IMR-90 (cell line): ENCODE results near the gene ROBO1. TPM values are rescaled to one million over a fixed set of nuclear protein-coding genes. Genes with fewer than 3 reads are reported as not detected.

ENCODE experiments used
- ATAC-seq: fragments of 200-7000 bp; cut with Tn5 transposase; 2 replicates; pipeline ENCODE4 v1.9.1; 2020; ENCODE audit warnings: low read depth, mild to moderate bottlenecking, moderate library complexity
- BruUV-seq: library from RNA; stranded (reverse); fragments of 400-500 nt; replicated peaks from 2 replicates; lab custom pipeline; 2021; lab: Mats Ljungman, UMichigan
- CTCF ChIA-PET: fragments of 300-600 bp; formaldehyde crosslinking; extraction: SDS; loops from one replicate; lab custom pipeline; 2021; ENCODE audit warnings: antibody characterized with exemption; lab: Yijun Ruan, JAX
- POLR2A ChIA-PET: fragments of 300-600 bp; sonication (Branson Sonifier 250); formaldehyde crosslinking; loops from one replicate; lab custom pipeline; 2022; ENCODE audit warnings: antibody characterized with exemption; ENCODE audit not compliant: unreplicated experiment; lab: Charles Lee
- DNase-seq: peaks from one replicate; pipeline ENCODE4 v3.0.0; 2013
- H2AFZ ChIP-seq: replicated peaks from 2 replicates; pipeline ENCODE3; 2013; ENCODE audit warnings: low read length, mild to moderate bottlenecking; ENCODE audit not compliant: poor library complexity
- H2AK5ac ChIP-seq: 2 replicates; pipeline ENCODE4 v1.6.1; 2013; ENCODE audit warnings: low read depth, low read length, inconsistent platforms
- H2AK9ac ChIP-seq: replicated peaks from 2 replicates; pipeline ENCODE3; 2013; ENCODE audit warnings: mild to moderate bottlenecking, low read depth, low read length, moderate library complexity; ENCODE audit not compliant: poor library complexity
- H2BK120ac ChIP-seq: 2 replicates; pipeline ENCODE4 v1.6.1; 2013; ENCODE audit warnings: low read depth, low read length, inconsistent platforms
- H2BK15ac ChIP-seq: 3 replicates; pipeline ENCODE4 v1.6.1; 2013; ENCODE audit warnings: low read depth, low read length, inconsistent platforms
- H2BK20ac ChIP-seq: 2 replicates; pipeline ENCODE4 v1.6.1; 2013; ENCODE audit warnings: low read depth, mild to moderate bottlenecking, inconsistent platforms, low read length, moderate library complexity
- H2BK5ac ChIP-seq: 2 replicates; pipeline ENCODE4 v1.6.1; 2013; ENCODE audit warnings: mild to moderate bottlenecking, low read depth, low read length, inconsistent platforms; ENCODE audit not compliant: poor library complexity, severe bottlenecking
- H3K14ac ChIP-seq: replicated peaks from 2 replicates; pipeline ENCODE4 v1.6.1; 2013; ENCODE audit warnings: low read depth, low read length, inconsistent platforms
- H3K18ac ChIP-seq: 2 replicates; pipeline ENCODE4 v1.6.1; 2013; ENCODE audit warnings: low read depth, low read length, control low read depth
- H3K23ac ChIP-seq: 2 replicates; pipeline ENCODE4 v1.6.1; 2013; ENCODE audit warnings: low read depth, low read length, inconsistent platforms
- H3K27ac ChIP-seq: 2 replicates; pipeline ENCODE4 v1.5.1; 2013; ENCODE audit warnings: mild to moderate bottlenecking, control low read depth, low read length; ENCODE audit not compliant: insufficient read depth
- H3K27me3 ChIP-seq: 2 replicates; pipeline ENCODE4 v1.6.1; 2013; ENCODE audit warnings: low read length; ENCODE audit not compliant: control insufficient read depth, insufficient read depth
- H3K36me3 ChIP-seq: 2 replicates; pipeline ENCODE4 v1.6.1; 2013; ENCODE audit warnings: low read length, mixed read lengths; ENCODE audit not compliant: control insufficient read depth, insufficient read depth
- H3K4ac ChIP-seq: 2 replicates; pipeline ENCODE4 v1.6.1; 2013; ENCODE audit warnings: low read depth, low read length, inconsistent platforms
- H3K4me1 ChIP-seq: 2 replicates; pipeline ENCODE4 v1.6.1; 2013; ENCODE audit warnings: low read length, mixed read lengths; ENCODE audit not compliant: control insufficient read depth, insufficient read depth
- H3K4me2 ChIP-seq: 2 replicates; pipeline ENCODE4 v1.6.1; 2013; ENCODE audit warnings: low read depth, mild to moderate bottlenecking, control low read depth, low read length, moderate library complexity
- H3K4me3 ChIP-seq: 2 replicates; pipeline ENCODE4 v1.5.1; 2013; ENCODE audit warnings: low read depth, mild to moderate bottlenecking, control low read depth, low read length, moderate library complexity; ENCODE audit not compliant: insufficient read depth
- H3K56ac ChIP-seq: 2 replicates; pipeline ENCODE4 v1.6.1; 2013; ENCODE audit warnings: low read length, inconsistent platforms; ENCODE audit not compliant: insufficient read depth; ENCODE audit errors: extremely low read depth
- H3K79me1 ChIP-seq, 2 experiments: 2 replicates each; pipeline ENCODE4 v1.6.1; 2013; ENCODE audit warnings: low read length in 2 of 2, inconsistent platforms in 1 of 2, low read depth in 1 of 2
- H3K9ac ChIP-seq: 2 replicates; pipeline ENCODE4 v1.6.1; 2013; ENCODE audit warnings: low read depth, low read length, control low read depth
- H3K9me1 ChIP-seq: 2 replicates; pipeline ENCODE4 v1.6.1; 2013; ENCODE audit warnings: low read length, inconsistent platforms; ENCODE audit not compliant: insufficient read depth
- H3K9me3 ChIP-seq: 2 replicates; pipeline ENCODE4 v1.6.1; 2013; ENCODE audit warnings: low read length; ENCODE audit not compliant: control insufficient read depth, insufficient read depth
- H4K20me1 ChIP-seq: 2 replicates; pipeline ENCODE4 v1.6.1; 2013; ENCODE audit warnings: low read length, inconsistent platforms; ENCODE audit not compliant: insufficient read depth
- H4K5ac ChIP-seq: 2 replicates; pipeline ENCODE4 v1.6.1; 2013; ENCODE audit warnings: mild to moderate bottlenecking, low read depth, low read length, control low read depth
- H4K8ac ChIP-seq, 2 experiments: 2 replicates each; pipeline ENCODE4 v1.6.1; 2013; ENCODE audit warnings: low read depth in 2 of 2, low read length in 2 of 2, control low read depth in 1 of 2, inconsistent platforms in 1 of 2
- H4K91ac ChIP-seq: 2 replicates; pipeline ENCODE4 v1.6.1; 2013; ENCODE audit warnings: low read depth, low read length, inconsistent platforms; ENCODE audit not compliant: insufficient read depth
- BHLHE40 ChIP-seq: fragments of 150-350 bp; IDR thresholded peaks from 2 replicates; pipeline ENCODE4 v1.6.1; 2016; ENCODE audit warnings: mild to moderate bottlenecking, low read depth, low read length
- MAFK ChIP-seq: IDR thresholded peaks from 2 replicates; pipeline ENCODE4 v1.6.1; 2012; ENCODE audit warnings: low read depth, low read length, improper control_type of control experiment
- MAZ ChIP-seq: IDR thresholded peaks from 2 replicates; pipeline ENCODE4 v1.6.1; 2012; ENCODE audit warnings: low read depth, mild to moderate bottlenecking, low read length, improper control_type of control experiment, moderate library complexity, borderline replicate concordance
- MXI1 ChIP-seq: IDR thresholded peaks from 2 replicates; pipeline ENCODE4 v1.6.1; 2012; ENCODE audit warnings: low read depth, mild to moderate bottlenecking, low read length, moderate library complexity, borderline replicate concordance
- RCOR1 ChIP-seq: IDR thresholded peaks from 2 replicates; pipeline ENCODE4 v1.6.1; 2012; ENCODE audit warnings: mild to moderate bottlenecking, low read length, improper control_type of control experiment; ENCODE audit not compliant: insufficient replicate concordance
- SMC3 ChIP-seq: fragments of 150-350 bp; IDR thresholded peaks from 2 replicates; pipeline ENCODE4 v1.6.1; 2016; ENCODE audit warnings: low read depth, mild to moderate bottlenecking, antibody characterized with exemption, low read length, moderate library complexity
- WGBS, 2 experiments: methylation state at CpG; one replicate each; pipeline versions ENCODE4 v1.1.5 to v1.1.7; 2013; ENCODE audit warnings: missing lambda C conversion rate in 2 of 2; ENCODE audit not compliant: insufficient read length in 1 of 2; ENCODE audit errors: extremely low coverage in 2 of 2; 5-methylcytosine and 5-hydroxymethylcytosine counted together
- dilution Hi-C: fragments of 300-500 bp; cut with HindIII; formaldehyde crosslinking; loops from one replicate; pipeline ENCODE4 v1.14.3; 2018; ENCODE audit warnings: low sequenced_read_pairs; ENCODE audit not compliant: unreplicated experiment
- in situ Hi-C: fragments of 300-500 bp; cut with MboI; formaldehyde crosslinking; loops from 3 replicates; pipeline ENCODE4 v1.14.3; 2019; ENCODE audit warnings: low sequenced_read_pairs, inconsistent platforms, mixed read lengths
- intact Hi-C: fragments of 100-400 bp; cut with micrococcal nuclease; formaldehyde crosslinking; loops from 2 replicates; pipeline ENCODE4 v1.10.0; 2022
- polyA plus RNA-seq, 3 experiments: library from polyadenylated mRNA; depleted of rRNA; stranded (reverse); fragments of >200 nt; gene quantifications; 2 replicates each; pipeline ENCODE4 v1.2.3, GENCODE V29; 2012; ENCODE audit warnings: low replicate concordance in 1 of 3
- total RNA-seq: library from RNA; depleted of rRNA; stranded (reverse); fragments of >200 nt; gene quantifications from 2 replicates; pipeline ENCODE4 v1.2.3, GENCODE V29; 2012
- TF ChIP-seq, protein P1 (sequence below): fragments of 150-350 bp; IDR thresholded peaks from 2 replicates; pipeline ENCODE4 v1.6.1; 2016; ENCODE audit warnings: low read depth, mild to moderate bottlenecking, low read length, moderate library complexity, borderline replicate concordance

Gene ROBO1
- total and polyA plus RNA-seq, 2 of the 4 experiments (the other 2 are of a cell fraction) = 24.1 to 53.9 TPM

DNA sequence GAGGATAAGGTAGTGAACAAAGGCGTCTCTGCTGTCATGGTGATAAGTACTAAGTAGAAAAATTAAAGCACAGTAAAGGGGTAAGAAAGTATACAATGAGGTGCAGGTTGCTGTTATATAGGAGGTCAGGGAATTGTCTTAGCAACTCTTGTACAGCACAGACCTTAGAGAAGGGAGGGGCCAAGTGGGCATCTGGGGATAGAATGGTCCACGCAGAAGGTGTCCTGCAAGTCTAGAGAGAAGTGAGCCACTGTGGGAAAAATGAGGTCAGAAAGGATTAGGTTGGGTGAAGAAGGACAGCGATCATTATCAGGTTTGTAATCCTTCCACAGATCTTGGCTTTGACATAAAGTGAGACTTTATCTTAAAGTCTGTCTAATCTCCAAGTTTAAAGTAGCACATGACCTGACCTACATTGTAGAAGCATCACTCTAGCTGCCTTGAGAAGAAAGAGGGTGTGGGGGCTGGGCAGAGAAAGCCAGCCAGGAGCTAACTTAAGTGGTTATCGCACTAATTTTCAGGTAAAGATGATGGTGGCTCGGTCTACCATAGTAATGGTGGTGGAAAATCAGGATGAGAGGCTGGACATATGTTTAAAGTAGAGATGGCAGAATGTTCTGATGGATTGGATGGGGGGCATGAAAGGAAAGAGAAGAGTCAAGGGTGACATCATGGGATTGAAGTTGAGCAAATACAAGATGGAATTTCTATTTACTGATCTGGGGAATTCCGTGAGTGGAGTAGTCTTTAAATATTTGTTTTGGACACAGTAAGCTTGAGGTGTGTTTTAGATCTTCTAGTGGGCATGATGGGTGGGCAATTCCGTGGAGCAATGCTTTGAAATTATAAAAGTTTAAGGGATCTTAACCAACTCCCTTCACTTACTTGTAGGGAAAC lies 919.2 kb downstream of the ROBO1 start:
- no peak overlapping the region; the same call in 1 of the 2 replicates for H2BK120ac ChIP-seq
- no peak overlapping the region for H3K27ac ChIP-seq
- ChIA-PET POLR2A (no interaction called here), CTCF (no interaction called here)
- no peaks in the 10 kb centered on the region for H3K27me3 ChIP-seq
- H2BK5ac ChIP-seq = no peak overlapping the region
- peaks cover 2% of the 10 kb centered on the region; the same call in 1 of the 2 replicates for H3K4me1 ChIP-seq
- no CpG with 5 or more reads among the region's 7 CpGs for WGBS, 2 experiments
- 0 out of 2 replicates have a peak, but pooled peaks cover 3% of the 10 kb centered on the region for H3K9me1 ChIP-seq
- intact Hi-C loops (loop anchor here (5.0 kb wide), 1 partner anchor 39 kb away; no protein-coding TSS in a partner anchor), dilution Hi-C loops (no loop called here), in situ Hi-C loops (no loop called here)
- no peak overlapping the region for H2BK20ac ChIP-seq
- H4K91ac ChIP-seq = no peak overlapping the region
- H3K36me3 ChIP-seq = no peaks in the 10 kb centered on the region
- peaks cover 0 to 1% of the 10 kb centered on the region in 2 experiments; a peak in 2 of 4 replicates for H3K79me1 ChIP-seq
- no peak overlapping the region for H3K14ac ChIP-seq
- no TSS peak for BruUV-seq
- no peak overlapping the region for H3K18ac ChIP-seq
- H3K4ac ChIP-seq = no peak overlapping the region; the same call in 1 of the 2 replicates
- DNase-seq (no peak), ATAC-seq (no peak)
- H2BK15ac ChIP-seq = no peak overlapping the region
- no peak overlapping the region for H4K8ac ChIP-seq
- H3K56ac ChIP-seq = no peak overlapping the region
- no peaks in the 10 kb centered on the region for H3K9me3 ChIP-seq
- no peak overlapping the region for H3K4me3 ChIP-seq
- no peak overlapping the region for H3K9ac ChIP-seq
- no peaks in the 10 kb centered on the region for H4K20me1 ChIP-seq
- TF ChIP-seq, protein P1, sequence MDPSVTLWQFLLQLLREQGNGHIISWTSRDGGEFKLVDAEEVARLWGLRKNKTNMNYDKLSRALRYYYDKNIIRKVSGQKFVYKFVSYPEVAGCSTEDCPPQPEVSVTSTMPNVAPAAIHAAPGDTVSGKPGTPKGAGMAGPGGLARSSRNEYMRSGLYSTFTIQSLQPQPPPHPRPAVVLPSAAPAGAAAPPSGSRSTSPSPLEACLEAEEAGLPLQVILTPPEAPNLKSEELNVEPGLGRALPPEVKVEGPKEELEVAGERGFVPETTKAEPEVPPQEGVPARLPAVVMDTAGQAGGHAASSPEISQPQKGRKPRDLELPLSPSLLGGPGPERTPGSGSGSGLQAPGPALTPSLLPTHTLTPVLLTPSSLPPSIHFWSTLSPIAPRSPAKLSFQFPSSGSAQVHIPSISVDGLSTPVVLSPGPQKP = no peak
- TF ChIP-seq SMC3 (no peak), MXI1 (no peak), BHLHE40 (no peak), MAFK (no peak), MAZ (no peak), RCOR1 (no peak)
- no peak overlapping the region for H2AFZ ChIP-seq
- H4K5ac ChIP-seq = no peak overlapping the region
- H3K4me2 ChIP-seq = no peak overlapping the region
- H2AK5ac ChIP-seq = no peak overlapping the region
- H2AK9ac ChIP-seq = no peak overlapping the region
- no peak overlapping the region for H3K23ac ChIP-seq
